ENCODE data around the gene MPV17.
"Not testable (repeated sequence)": the region's sequence is repeated elsewhere in the genome, so short reads cannot be mapped to it uniquely, and the experiment has no call there.

MPV17 gene

DNA sequence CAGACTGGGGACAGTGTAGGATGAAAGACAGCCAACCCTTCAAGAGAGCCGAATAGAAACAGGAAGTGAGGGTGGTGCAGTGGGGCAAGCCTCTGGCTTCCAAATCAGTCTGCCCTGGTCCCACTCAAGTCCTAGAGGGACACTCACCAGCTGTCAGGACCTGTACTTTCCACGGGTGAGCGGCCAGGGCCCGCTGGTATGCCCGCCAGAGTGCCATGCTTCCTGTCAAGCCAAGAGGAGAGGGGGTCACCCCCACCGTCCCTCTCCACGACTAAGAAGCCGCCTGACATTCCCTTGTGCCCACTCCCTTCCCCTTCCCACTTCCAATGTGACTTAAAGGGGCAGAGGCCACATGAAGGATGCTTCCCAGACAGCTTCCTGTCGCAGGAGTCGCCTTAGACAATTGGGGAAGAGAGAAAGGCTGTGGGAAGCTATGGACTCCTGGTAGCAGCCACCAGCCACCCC lies 564 bp downstream of the MPV17 start:
- no peak for DNase-seq (ENCODE audit: low spot score)

DNA sequence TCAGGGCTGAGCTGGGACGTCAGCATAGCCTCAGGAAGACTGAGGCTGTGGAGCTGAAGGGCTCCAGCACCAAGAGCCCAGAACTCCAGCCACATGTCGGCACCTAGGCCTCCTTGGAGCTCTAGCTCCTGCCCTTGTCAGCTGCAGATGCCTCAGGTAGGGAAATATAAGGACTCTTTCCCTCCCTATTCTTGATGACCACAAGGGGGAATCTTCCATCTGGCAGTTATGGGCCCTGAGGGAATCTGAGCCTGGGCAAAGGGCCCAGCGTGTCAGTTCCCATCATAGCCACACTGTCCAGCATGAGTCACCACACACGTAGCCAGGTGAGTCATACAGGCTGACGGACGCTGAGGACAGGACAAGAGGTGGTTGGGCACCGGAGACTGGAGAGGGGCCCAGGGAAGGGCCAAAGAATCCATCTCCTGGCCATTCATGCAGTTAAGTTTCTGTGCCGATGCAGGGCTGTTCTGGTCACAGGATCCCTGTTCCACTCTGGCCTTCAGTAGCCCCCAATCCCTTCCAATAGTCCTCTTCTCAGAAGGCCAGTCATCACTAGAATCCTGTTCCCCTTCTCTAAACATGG lies 1.8 kb downstream of the MPV17 start:
- DNase-seq (ENCODE audit: low spot score): peak; percentile 19

DNA sequence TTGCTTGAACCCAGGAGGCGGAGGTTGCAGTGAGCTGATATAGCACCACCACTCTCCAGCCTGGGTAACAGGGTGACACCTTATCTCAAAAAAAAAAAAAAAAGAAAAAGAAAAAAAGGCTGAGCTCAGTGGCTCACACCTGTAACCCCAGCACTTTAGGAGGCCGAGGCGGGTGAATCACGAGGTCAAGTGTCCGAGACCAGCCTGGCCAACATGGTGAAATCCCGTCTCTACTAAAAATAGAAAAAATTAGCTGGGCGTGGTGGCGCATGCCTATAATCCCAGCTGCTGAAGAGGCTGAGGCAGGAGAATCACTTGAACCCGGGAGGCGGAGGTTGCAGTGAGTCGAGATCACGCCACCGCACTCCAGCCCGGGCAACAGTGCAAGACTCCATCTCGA lies 3.1 kb downstream of the MPV17 start:
- not testable (repeated sequence) for DNase-seq (ENCODE audit: low spot score)

DNA sequence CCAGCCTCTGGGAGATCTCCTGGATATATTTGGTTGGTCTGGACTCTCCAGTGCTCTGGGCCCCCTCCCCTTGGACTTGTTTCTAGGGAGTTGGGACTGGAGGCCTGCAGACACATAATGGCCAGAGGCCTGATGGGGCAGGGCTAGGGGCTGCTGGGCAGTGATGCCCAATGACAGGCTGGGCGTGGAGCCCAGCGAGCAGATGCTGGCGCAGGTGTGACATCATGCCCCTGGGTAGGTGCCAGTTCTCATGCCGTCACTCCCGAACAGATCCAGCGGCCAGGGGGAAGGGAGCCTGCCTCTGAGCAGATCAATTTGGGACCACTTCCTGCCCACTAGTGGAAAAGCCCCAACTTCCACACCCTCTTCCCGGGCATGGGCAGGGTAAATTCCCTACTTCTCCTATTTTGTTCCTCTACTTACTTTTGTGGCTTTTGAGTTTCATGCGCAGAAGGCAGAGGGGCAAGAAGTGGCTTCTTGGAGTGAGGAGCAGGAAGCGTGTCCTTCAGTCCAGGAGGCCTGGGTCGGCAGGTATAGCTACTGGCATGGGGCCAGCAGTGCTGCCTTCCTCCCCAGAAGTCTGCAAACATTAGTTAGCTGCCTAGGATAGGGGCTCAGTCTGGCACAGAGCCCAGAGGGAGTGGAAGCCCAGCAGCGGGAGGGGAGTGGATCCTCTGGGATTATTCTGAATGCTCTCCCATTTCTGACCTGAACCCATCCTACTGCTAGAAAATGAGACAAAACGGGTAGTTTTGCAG lies 6.1 kb downstream of the MPV17 start:
- no peak for DNase-seq (ENCODE audit: low spot score)

DNA sequence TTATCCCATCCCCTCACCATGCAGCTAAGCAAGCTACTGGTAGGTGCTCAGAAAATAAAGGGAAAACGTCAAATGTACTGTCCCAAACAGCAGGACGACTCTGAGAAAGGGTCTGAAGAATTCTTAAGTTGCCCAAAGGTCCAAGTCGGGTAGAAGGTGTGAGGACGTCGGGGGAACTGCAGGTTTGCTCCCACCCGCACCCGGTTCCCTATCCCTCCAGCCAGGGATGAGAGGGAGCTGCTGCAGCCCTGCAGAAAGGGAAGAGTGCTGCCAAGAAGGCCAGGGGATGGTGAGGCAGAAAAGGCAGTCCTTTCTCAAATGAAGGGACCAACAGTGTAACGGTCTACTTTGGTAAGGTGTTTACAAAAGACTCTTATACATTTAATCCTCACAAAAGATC lies 7.8 kb downstream of the MPV17 start:
- DNase-seq (ENCODE audit: low spot score): no peak

DNA sequence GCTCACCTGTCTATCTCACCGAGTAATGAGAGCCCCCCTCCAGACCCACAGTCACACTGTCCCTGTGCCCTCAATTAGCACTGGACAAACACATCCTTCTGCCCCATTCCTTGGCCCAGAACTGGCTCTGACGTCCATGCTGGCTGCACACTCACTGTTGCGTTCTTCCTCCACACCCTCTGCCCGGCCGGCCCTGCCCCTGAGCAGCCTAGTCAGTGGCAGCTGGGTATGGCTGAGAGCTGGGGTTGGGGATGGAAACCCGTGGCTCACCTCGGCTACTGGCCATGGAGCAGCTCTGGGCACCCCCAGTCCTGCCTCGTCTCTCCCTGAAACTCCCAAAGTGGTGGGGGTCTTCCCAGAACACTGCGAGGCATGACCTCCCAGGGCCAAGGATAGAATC lies 8.2 kb downstream of the MPV17 start:
- DNase-seq (ENCODE audit: low spot score): no peak

DNA sequence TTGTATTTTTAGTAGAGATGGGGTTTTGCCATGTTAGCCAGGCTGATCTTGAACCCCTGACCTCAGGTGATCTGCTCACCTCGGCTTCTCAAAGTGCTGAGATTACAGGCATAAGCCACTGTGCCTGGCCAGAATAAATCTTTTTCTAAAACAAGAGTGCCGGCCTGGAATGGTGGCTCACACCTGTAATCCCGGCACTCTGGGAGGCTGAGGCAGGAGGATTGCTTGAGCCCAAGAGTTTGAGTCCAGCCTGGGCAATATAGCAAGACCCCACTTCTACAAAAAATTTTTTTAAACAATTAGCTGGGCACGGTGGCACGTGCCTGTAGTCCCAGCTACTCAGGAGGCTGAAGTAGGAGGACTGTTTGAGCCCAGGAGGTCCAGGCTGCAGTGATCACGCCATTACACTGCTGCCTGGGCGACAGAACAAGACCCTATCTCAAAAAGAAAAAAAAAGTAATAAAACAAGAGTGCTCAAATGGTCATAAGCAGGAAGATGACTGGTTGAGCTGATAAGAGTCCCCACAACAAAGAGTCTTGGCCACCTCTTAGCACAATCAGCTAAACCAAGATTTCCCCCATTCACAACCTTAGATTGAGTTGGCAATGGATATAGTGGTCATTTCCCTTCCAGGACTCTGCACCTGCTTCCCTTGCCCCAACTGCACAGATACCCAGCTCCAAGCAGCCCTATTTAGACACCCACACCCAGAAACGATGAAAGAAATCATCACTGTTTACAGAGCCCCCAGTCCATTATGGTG lies 8.8 kb downstream of the MPV17 start:
- no peak for DNase-seq (ENCODE audit: low spot score)

DNA sequence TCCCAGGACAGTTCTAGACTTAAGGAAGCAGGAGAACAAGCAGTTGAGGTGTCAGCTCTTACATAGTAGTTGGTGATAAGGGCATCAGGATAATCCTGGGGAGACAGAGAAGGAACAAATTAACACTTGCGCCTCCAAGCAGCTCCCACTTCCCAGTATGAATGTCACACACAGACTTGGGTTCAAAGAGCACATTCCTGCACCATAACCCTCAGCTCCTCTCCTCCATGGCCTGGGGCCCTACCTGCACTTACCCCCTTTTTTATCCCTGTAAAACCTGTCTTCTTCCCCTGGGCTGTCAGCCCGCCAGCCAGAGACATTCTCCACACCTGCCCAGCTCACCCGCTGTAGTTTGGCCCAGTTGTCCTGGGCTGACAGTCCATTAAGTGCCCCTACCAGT lies 10.7 kb downstream of the MPV17 start:
- no peak for DNase-seq (ENCODE audit: low spot score)

DNA sequence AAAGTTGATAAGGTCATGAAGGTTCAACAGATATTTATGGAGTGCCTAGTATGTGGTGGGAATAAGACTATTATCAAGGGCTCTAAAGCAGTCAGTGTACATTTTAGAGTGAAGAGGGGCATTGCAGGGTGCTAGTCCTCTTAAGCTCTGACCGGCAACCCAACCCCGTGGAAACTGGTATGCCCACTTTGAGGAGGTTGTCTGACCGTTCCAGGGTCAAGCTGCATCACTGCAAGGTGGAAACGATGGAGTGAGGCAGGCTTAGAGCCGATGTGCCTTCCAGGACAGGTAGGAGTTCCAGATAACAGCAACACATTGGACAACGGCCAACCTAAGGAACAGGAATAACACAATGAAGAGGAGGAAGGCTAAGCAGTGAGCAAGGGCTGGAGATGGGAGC lies 13.2 kb downstream of the MPV17 start:
- no peak for DNase-seq (ENCODE audit: low spot score)

DNA sequence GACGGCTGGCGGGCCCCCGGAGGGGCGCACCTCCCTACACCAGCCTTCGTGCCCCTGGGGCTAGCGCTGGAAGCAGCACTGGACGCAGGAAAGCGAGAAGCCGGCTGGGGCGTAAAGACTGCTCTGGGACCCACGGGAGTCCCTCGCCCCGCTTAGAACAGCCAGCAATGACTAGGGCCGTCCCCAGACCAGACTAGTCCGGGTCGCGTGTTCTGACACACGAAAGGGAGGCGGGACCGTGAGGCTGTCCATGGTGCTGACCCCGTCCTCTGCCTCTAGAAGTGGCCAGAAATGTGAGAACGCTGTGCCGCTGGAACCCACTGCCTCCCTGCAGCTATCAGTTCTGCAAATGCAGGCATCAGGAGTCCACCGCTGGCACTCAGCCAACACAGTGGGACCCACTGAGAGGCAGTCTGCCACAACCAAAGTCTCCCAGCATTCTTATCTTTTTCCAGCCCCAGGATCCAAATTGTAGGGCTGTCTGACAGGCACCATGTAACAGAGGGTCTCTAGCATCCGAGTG lies 14.5 kb downstream of the MPV17 start, which contains the start of gene UCN:
Gene UCN (minus strand): TSS at position 87 of the 523 bp plus-strand sequence. CDS start 550 bp downstream, outside the sequence.
- no peak for DNase-seq (ENCODE audit: low spot score)

DNA sequence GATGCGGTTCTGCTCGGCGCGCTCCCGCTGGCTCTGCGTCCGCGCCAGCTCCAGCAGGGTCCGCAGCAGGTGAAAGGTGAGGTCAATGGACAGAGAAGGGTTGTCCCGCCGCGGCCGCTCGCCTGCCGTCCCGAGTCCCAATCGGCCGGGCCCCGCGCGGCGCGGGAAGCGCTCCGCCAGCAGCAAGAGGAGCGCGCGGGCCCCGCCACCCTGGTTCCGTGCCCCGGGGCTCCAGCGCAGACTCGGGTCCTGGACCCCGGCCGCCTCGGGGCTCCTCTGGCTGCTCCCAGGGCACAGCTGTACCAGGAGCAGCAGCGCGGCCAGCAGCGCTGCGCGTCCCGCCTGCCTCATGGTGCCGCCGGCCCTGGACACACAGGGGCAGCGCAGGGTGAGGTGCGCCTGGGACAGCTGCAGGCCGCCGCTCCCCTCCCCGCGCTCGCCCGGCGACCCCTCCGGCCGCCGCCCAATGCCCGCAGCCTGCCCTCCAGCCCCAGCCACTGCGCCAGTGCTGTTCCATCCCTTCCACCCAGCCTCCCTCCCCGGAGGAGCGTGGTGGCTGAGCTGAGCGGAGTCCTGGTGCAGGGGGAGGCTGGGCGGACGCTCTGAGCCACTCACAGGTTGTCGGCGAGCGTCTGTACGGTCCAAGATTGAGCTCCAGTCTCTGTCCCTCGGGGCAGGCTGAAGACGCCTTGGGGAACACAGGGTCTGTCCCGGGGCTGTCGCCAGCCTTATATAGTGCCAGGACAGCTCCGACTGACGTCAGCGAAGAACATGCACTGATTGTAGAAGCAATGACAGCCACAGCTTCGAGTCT lies 15.1 kb downstream of the MPV17 start:
- DNase-seq (ENCODE audit: low spot score): no peak

DNA sequence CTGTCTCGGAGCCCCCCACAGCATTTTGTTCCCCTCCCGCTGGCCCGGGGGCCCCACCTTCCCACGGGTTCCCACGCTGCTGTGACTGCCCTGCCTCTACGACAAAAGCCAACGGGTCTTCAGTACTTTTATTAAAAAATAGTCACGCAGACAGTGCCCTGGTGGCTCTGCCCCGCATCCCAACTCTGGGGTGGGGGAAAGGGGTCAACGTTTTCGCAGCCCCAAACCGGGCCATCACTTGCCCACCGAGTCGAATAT lies 15.7 kb downstream of the MPV17 start:
- DNase-seq (ENCODE audit: low spot score): no peak

DNA sequence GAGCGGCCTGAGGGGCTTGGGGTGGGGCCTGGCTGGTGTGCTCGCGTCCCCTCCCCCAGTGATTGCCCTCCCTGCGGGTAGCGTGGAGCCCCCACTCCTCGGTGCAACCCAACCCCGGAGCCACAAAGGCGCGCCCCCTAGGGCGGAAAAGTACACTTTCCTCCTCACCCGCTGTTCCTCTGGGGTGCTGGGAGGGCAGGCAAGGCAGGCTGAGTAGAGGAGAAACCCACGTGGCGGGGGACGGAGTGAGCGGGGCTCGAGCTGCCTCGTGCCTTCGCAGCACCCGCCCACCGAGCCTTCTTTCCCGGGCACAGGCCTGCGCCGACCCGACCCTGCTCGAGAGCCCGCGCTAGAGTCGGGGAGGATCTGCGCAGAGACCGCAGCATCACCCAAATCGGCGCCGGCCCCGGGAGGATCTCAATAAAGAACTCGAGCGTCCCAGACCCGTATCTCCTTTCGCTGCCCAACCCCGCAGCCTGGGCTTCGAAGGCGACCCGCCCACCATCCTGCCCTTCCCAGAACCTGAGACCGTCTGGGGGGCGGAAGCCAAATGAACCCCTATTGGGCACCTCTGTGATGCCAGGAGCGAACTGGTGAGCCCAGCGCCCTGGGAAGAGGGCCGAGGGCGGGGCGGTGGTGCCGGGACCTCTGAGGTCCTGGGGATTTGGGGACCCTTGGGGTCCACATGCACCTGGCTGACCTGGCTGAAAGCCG lies 16.2 kb downstream of the MPV17 start:
- DNase-seq (ENCODE audit: low spot score): no peak

DNA sequence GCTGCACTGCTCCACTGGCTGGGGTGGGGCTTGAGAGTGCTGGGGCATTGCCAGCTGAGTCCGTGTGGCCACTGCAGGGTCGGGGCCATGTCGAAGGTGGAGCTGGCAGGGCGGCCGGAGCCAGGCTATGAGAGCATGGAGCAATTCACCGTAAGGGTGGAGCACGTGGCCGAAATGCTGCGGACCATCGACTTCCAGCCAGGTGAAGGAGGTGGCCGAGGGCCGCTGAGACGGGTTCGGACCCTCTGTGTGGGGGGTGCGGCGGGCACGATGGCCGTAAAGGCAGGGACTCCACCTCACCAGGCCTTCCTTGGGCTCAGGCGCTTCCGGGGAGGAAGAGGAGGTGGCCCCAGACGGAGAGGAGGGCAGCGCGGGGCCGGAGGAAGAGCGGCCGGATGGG lies 16.8 kb downstream of the MPV17 start:
- no peak for DNase-seq (ENCODE audit: low spot score)

DNA sequence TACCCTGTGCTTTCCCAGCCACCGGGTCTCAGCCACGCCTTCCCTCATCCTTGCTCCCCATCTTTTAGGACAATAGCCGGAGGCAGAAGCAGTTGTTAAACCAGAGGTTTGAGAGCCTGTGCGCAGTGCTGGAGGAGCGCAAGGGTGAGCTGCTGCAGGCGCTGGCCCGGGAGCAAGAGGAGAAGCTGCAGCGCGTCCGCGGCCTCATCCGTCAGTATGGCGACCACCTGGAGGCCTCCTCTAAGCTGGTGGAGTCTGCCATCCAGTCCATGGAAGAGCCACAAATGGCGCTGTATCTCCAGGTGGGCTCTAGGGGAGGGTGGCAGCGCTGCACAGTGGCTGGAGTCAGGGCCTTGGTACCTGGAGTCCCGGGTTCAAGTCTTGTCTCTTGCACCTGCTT lies 17.4 kb downstream of the MPV17 start:
- DNase-seq (ENCODE audit: low spot score): no peak

DNA sequence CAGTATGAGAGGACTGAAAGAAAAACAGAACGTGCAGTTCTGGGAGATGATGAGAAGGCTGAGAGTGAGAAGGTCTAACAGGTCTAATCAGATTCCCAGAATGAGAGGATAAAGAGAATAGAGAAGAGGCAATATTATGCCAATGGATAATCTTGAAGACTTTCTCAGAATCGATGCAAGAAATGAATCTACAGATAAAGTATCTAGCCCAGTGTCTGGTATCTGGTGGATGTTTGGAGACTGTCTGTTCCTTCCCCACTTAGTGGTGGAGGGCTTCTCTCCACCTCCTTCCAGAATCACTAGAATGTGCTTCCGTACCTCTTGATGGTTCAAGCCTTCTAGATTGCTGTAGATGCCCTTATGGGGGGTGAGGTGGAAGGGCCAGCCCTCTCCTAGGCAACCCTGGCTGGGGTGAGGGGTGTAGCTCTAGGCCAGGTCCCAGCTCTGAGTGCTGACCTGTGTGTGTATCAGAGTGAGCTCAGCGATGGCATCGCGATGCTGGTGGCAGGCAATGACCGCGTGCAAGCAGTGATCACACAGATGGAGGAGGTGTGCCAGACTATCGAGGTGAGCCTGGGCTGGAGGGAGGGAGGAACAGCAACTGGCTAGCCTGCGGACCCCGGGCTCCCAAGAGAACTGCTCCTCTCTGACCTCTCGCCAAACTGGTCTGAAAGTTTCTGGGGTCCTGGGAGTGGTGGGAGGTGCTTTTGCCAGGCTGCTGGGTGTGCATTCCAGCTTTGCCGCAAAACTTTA lies 18.2 kb downstream of the MPV17 start:
- DNase-seq (ENCODE audit: low spot score): no peak

DNA sequence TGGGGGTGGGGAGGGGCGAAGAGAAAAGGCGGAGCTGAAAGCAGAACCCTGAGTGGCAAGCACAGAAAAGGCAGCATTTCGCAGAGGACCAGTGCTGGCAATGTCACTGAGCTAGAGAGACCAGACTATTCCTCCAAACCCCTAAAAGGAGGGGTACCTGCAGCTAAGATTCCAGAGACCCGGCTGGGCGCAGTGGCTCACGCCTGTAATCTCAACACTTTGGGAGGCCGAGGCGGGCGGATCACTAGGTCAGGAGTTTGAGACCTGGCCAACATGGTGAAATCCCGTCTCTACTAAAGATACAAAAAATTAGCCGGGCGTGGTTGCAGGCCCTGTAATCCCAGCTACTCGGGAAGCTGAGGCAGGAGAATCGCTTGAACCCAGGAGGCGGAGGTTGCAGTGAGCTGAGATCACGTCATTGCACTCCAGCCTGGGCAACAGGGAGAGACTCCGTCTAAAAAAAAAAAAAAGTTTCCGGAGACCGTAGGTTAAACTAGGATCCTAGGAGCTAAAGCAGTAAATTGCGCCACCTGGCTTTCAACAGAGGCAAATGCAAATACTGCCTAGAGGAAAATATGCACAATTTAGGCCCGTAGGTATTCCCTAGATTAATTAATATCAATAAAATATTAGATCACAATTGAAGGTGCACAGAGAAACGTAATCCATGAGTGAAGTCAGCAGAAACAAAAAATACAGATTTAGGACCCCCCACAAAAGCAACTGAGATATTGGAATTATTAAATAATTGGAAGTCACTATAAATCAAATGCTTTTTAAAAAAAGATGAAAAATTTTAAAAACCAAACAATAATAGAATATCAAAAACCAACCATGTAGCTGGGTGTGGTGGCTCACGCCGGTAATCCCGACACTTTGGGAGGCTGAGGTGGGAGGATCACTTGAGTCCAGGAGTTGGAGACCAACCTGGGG lies 19.5 kb downstream of the MPV17 start:
- peak; percentile 69 for DNase-seq (ENCODE audit: low spot score)

DNA sequence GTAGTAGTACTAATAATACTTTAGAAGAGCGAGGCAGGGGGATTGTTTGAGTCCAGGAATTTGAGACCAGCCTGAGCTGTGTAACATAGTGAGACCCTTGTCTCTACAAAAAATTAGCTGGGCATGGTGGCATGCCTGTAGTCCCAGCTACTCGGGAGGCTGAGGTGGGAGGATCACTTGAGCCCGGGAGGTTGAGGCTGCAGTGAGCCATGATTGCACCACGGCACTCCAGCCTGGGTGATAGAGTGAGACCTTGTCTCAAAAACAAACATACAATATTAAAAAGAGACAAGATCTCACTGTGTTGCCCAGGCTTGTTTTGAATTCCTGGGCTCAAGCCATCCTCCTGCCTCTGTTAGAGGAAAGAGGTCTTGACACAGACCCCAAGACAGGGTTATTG lies 22.3 kb downstream of the MPV17 start:
- not testable (repeated sequence) for DNase-seq (ENCODE audit: low spot score)

DNA sequence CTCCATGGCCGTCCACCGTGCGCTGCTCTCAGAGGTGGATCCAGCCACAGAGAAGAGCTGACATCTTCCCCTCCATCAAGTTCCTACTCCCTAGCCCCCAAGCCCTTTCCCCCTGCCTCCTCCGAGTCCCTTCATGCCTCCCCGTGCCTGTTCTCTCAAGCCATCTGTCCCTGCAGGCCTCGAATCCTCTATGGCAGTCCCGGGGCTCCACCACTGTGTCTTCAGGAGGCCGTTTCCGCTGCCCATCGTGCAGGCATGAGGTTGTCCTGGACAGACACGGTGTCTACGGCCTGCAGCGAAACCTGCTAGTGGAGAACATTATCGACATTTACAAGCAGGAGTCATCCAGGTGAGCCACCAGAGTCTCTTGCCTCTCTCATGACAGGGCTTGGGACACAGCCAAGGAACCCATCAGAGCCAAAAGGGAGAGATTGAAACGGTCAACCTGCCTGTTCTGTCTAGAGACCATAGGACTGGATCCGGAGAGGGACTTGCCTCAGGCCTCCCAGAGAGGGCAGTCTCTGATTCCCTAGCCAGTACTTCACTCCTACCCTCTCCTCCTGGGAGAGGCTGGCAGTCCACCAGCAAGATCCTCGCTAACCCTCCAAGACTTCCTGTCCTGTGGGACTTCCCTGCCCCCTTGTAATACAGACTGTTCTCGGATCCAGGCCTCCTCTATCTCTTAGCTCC lies 24.4 kb downstream of the MPV17 start:
- no peak for DNase-seq (ENCODE audit: low spot score)

Measured in hematopoietic multipotent progenitor cell treated with erythropoietin and hydrocortisone succinate and interleukin-3 and kit ligand, for 15 days (in vitro differentiated cells).